ENCODE data around the gene RAB11FIP4.

RAB11FIP4 gene

GRCh38 chr17:31444026-31444425 is 52.6 kb downstream of the RAB11FIP4 start:
- Histone ChIP-seq H3K4me2 (ENCODE audit: low read depth, low read length, poor library complexity, severe bottlenecking) (no peak overlapping the region), H3K4me3 (ENCODE audit: insufficient read depth, low read length, poor library complexity, severe bottlenecking) (no peak overlapping the region), H3K9me2 (replicated peaks; ENCODE audit: insufficient read depth, low read length) (no peaks in the 10 kb centered on the region), H3F3A (ENCODE audit: insufficient read depth) (no peaks in the 10 kb centered on the region), H2AFZ (ENCODE audit: low read depth, low read length, severe bottlenecking) (no peak overlapping the region), H4K20me1 (ENCODE audit: low read depth, low read length) (no peaks in the 10 kb centered on the region), H3K9me3 (ENCODE audit: insufficient read depth, low read length) (no peaks in the 10 kb centered on the region), H3K27ac (ENCODE audit: low read depth, low read length) (no peak overlapping the region), H3K27me3 (ENCODE audit: low read length) (no peaks in the 10 kb centered on the region), H3K9ac (ENCODE audit: low read length) (no peak overlapping the region), H3K36me3 (ENCODE audit: low read length) (no peaks in the 10 kb centered on the region), H3K79me2 (ENCODE audit: insufficient read depth, low read length) (no peaks in the 10 kb centered on the region)
- TF ChIP-seq EZH2phosphoT487 (conservative IDR thresholded peaks at IDR 0.05; ENCODE audit: low read length) = no peak

GRCh38 chr17:31446195-31446967 is 54.9 kb downstream of the RAB11FIP4 start:
- no peaks in the 10 kb centered on the region for H3F3A ChIP-seq (ENCODE audit: insufficient read depth)
- no peaks in the 10 kb centered on the region for H3K9me2 ChIP-seq (replicated peaks; ENCODE audit: insufficient read depth, low read length)
- H3K4me2 ChIP-seq (ENCODE audit: low read depth, low read length, poor library complexity, severe bottlenecking) = no peak overlapping the region
- no peaks in the 10 kb centered on the region for H3K79me2 ChIP-seq (ENCODE audit: insufficient read depth, low read length)
- no peaks in the 10 kb centered on the region for H4K20me1 ChIP-seq (ENCODE audit: low read depth, low read length)
- H3K9ac ChIP-seq (ENCODE audit: low read length) = no peak overlapping the region
- H3K27me3 ChIP-seq (ENCODE audit: low read length) = no peaks in the 10 kb centered on the region
- H3K36me3 ChIP-seq (ENCODE audit: low read length) = no peaks in the 10 kb centered on the region
- H3K27ac ChIP-seq (ENCODE audit: low read depth, low read length) = no peak overlapping the region
- H3K4me3 ChIP-seq (ENCODE audit: insufficient read depth, low read length, poor library complexity, severe bottlenecking) = no peak overlapping the region
- TF ChIP-seq CTCF (IDR thresholded peaks at IDR 0.05; ENCODE audit: insufficient read depth, low read length, poor library complexity, severe bottlenecking) = no peak
- TF ChIP-seq EZH2phosphoT487 (conservative IDR thresholded peaks at IDR 0.05; ENCODE audit: low read length) = no peak
- H2AFZ ChIP-seq (ENCODE audit: low read depth, low read length, severe bottlenecking) = no peak overlapping the region
- H3K9me3 ChIP-seq (ENCODE audit: insufficient read depth, low read length) = no peaks in the 10 kb centered on the region

- Histone ChIP-seq H3K36me3 (ENCODE audit: low read length) (no peaks in the 10 kb centered on the region), H3K4me2 (ENCODE audit: low read depth, low read length, poor library complexity, severe bottlenecking) (no peak overlapping the region), H3K9me3 (ENCODE audit: insufficient read depth, low read length) (no peaks in the 10 kb centered on the region), H4K20me1 (ENCODE audit: low read depth, low read length) (no peaks in the 10 kb centered on the region), H3K4me3 (ENCODE audit: insufficient read depth, low read length, poor library complexity, severe bottlenecking) (no peak overlapping the region), H3K79me2 (ENCODE audit: insufficient read depth, low read length) (no peaks in the 10 kb centered on the region), H3K9ac (ENCODE audit: low read length) (no peak overlapping the region), H3K27ac (ENCODE audit: low read depth, low read length) (no peak overlapping the region), H3K27me3 (ENCODE audit: low read length) (no peaks in the 10 kb centered on the region), H3F3A (ENCODE audit: insufficient read depth) (no peaks in the 10 kb centered on the region), H3K9me2 (replicated peaks; ENCODE audit: insufficient read depth, low read length) (no peaks in the 10 kb centered on the region), H2AFZ (ENCODE audit: low read depth, low read length, severe bottlenecking) (no peak overlapping the region)
- TF ChIP-seq EZH2phosphoT487 (conservative IDR thresholded peaks at IDR 0.05; ENCODE audit: low read length) (no peak), CTCF (IDR thresholded peaks at IDR 0.05; ENCODE audit: insufficient read depth, low read length, poor library complexity, severe bottlenecking) (no peak)
Measured at GRCh38 chr17:31448467-31449077, 57.1 kb downstream of the RAB11FIP4 start.

GRCh38 chr17:31449111-31449510 is 57.6 kb downstream of the RAB11FIP4 start:
- H3K4me3 ChIP-seq (ENCODE audit: insufficient read depth, low read length, poor library complexity, severe bottlenecking) = no peak overlapping the region
- H3K9me3 ChIP-seq (ENCODE audit: insufficient read depth, low read length) = no peaks in the 10 kb centered on the region
- H3K27ac ChIP-seq (ENCODE audit: low read depth, low read length) = no peak overlapping the region
- no peaks in the 10 kb centered on the region for H3K79me2 ChIP-seq (ENCODE audit: insufficient read depth, low read length)
- no peak overlapping the region for H3K4me2 ChIP-seq (ENCODE audit: low read depth, low read length, poor library complexity, severe bottlenecking)
- no peaks in the 10 kb centered on the region for H3K27me3 ChIP-seq (ENCODE audit: low read length)
- no peaks in the 10 kb centered on the region for H3F3A ChIP-seq (ENCODE audit: insufficient read depth)
- H2AFZ ChIP-seq (ENCODE audit: low read depth, low read length, severe bottlenecking) = no peak overlapping the region
- H4K20me1 ChIP-seq (ENCODE audit: low read depth, low read length) = no peaks in the 10 kb centered on the region
- no peaks in the 10 kb centered on the region for H3K36me3 ChIP-seq (ENCODE audit: low read length)
- TF ChIP-seq CTCF (IDR thresholded peaks at IDR 0.05; ENCODE audit: insufficient read depth, low read length, poor library complexity, severe bottlenecking) (no peak), EZH2phosphoT487 (conservative IDR thresholded peaks at IDR 0.05; ENCODE audit: low read length) (no peak)
- H3K9ac ChIP-seq (ENCODE audit: low read length) = no peak overlapping the region
- H3K9me2 ChIP-seq (replicated peaks; ENCODE audit: insufficient read depth, low read length) = no peaks in the 10 kb centered on the region
